GM12891 (cell line): ENCODE data around the gene ZGRF1.

Source experiments
- POLR2A ChIP-seq: IDR thresholded peaks from 2 replicates; pipeline ENCODE4 v1.6.1; 2011; ENCODE audit warnings: low read depth, low read length, control low read depth
- POLR2AphosphoS5 ChIP-seq: IDR thresholded peaks from 2 replicates; pipeline ENCODE4 v1.6.1; 2011; ENCODE audit warnings: low read depth, low read length, control low read depth

DNA sequence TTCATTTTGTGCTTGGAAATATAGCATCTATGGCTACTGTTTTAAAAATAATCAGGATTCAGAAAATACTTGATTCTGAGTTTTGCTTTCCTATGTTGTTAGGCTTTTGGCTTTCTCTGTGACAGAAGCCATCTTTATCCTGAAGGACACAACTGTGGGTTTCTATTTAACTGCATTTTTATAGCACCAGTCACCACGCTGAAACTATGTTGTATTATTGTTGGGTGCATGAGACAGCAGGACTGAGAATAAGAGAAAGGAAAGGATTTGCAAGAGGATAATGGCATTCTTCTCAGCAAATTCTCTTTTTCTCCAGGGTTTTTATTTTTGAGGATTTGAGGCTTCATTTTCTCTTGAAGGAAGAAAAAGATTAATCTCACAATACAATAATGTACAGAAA, 110.6 kb downstream of the ZGRF1 start:
- TF ChIP-seq POLR2A (no peak), POLR2AphosphoS5 (no peak)
